OCI-LY3 (cell line): Measurements from ENCODE around the gene ZNF12.
A peak's percentile ranks its signal among the peaks of the same experiment; 100 is the strongest.
"Not testable (repeated sequence)": the region's sequence is repeated elsewhere in the genome, so short reads cannot be mapped to it uniquely, and the experiment has no call there.

Source experiments
- H2AFZ ChIP-seq: fragments of 200-600, 300-600 bp; shearing (Covaris generic); 2 replicates; pipeline ENCODE4 v1.6.0; 2014; ENCODE audit warnings: antibody characterized with exemption, low read depth, low read length
- H3K27ac ChIP-seq: fragments of 200-600, 300-600 bp; sonication (generic); 2 replicates; pipeline ENCODE4 v1.5.1; 2014; ENCODE audit warnings: mild to moderate bottlenecking, low read length, moderate library complexity, mixed read lengths
- H3K27me3 ChIP-seq: fragments of 200-600, 300-600 bp; sonication (generic); 2 replicates; pipeline ENCODE4 v1.6.1; 2014; ENCODE audit warnings: low read depth, low read length, mixed read lengths
- H3K36me3 ChIP-seq: fragments of 200-600, 300-600 bp; sonication (generic); replicated peaks from 2 replicates; pipeline ENCODE3; 2014; ENCODE audit warnings: low read depth, low read length, mixed read lengths
- H3K4me1 ChIP-seq: fragments of 300-600, 200-600 bp; sonication (generic); 2 replicates; pipeline ENCODE4 v1.6.1; 2014; ENCODE audit warnings: low read length, mixed read lengths
- H3K4me2 ChIP-seq: fragments of 200-600, 300-600 bp; sonication (generic); 2 replicates; pipeline ENCODE4 v1.6.1; 2014; ENCODE audit warnings: low read length, mixed read lengths
- H3K4me3 ChIP-seq: fragments of 300-600, 200-600 bp; sonication (generic); 2 replicates; pipeline ENCODE4 v1.5.1; 2014; ENCODE audit warnings: antibody characterized with exemption, mild to moderate bottlenecking, low read length, moderate library complexity
- H3K79me2 ChIP-seq: fragments of 300-600, 200-600 bp; shearing (Covaris generic); 2 replicates; pipeline ENCODE4 v1.6.1; 2014; ENCODE audit warnings: mild to moderate bottlenecking, low read length, mixed read lengths
- H3K9ac ChIP-seq: fragments of 300-600, 200-600 bp; shearing (Covaris generic); 2 replicates; pipeline ENCODE4 v1.6.0; 2014; ENCODE audit warnings: mild to moderate bottlenecking, low read length, moderate library complexity
- H3K9me3 ChIP-seq: fragments of 200-600, 300-600 bp; shearing (Covaris generic); 2 replicates; pipeline ENCODE4 v1.6.1; 2014; ENCODE audit warnings: low read length, mixed read lengths; ENCODE audit not compliant: insufficient read depth
- H4K20me1 ChIP-seq: fragments of 200-600, 300-600 bp; sonication (generic); 2 replicates; pipeline ENCODE4 v1.6.1; 2016; ENCODE audit warnings: low read length, mixed read lengths; ENCODE audit not compliant: insufficient read depth
- EZH2phosphoT487 ChIP-seq: fragments of 200-600 bp; shearing (Covaris generic); IDR thresholded peaks from 2 replicates; pipeline ENCODE4 v1.6.1; 2018; ENCODE audit warnings: antibody characterized with exemption, mixed run types, low read depth
- TF ChIP-seq, protein P1 (sequence below): fragments of 200-600, 300-600 bp; sonication (generic); IDR thresholded peaks from 2 replicates; pipeline ENCODE4 v1.5.1; 2014; ENCODE audit warnings: antibody characterized with exemption, low read length, low read depth

Gene ZNF12

DNA sequence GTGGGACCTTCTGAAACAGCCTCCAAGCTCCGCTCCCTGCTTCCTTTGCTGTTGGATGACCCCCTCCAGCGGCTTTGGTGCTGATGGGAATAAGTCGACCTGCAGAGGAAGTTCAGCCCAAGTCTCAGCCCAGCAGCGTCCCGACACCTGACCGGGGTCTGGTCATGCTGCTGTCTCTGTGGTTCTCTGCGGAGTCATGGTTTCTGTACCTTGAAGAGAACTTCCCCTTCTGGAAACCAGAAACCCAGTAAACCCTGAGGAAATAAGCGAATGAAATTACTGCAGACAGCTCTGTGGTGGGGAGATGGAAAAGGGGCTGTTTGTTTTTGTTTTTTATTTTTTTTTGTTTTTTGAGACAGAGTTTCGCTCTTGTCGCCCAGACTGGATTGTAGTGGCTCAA is 18.3 kb upstream of the ZNF12 start:
- no peak for TF ChIP-seq EZH2phosphoT487
- TF ChIP-seq, protein P1, sequence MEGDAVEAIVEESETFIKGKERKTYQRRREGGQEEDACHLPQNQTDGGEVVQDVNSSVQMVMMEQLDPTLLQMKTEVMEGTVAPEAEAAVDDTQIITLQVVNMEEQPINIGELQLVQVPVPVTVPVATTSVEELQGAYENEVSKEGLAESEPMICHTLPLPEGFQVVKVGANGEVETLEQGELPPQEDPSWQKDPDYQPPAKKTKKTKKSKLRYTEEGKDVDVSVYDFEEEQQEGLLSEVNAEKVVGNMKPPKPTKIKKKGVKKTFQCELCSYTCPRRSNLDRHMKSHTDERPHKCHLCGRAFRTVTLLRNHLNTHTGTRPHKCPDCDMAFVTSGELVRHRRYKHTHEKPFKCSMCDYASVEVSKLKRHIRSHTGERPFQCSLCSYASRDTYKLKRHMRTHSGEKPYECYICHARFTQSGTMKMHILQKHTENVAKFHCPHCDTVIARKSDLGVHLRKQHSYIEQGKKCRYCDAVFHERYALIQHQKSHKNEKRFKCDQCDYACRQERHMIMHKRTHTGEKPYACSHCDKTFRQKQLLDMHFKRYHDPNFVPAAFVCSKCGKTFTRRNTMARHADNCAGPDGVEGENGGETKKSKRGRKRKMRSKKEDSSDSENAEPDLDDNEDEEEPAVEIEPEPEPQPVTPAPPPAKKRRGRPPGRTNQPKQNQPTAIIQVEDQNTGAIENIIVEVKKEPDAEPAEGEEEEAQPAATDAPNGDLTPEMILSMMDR, result no peak
- peaks cover 8% of the 10 kb centered on the region for H3K79me2 ChIP-seq
- H3K36me3 ChIP-seq, result no peaks in the 10 kb centered on the region
- no peaks in the 10 kb centered on the region for H4K20me1 ChIP-seq
- H3K27me3 ChIP-seq, result no peaks in the 10 kb centered on the region
- H3K4me3 ChIP-seq, result peak overlapping the region; percentile 53
- H3K9ac ChIP-seq, result peak overlapping the region; percentile 52
- H3K27ac ChIP-seq, result peak overlapping the region; percentile 81
- H2AFZ ChIP-seq, result no peak overlapping the region
- peaks cover 25% of the 10 kb centered on the region for H3K4me1 ChIP-seq
- H3K4me2 ChIP-seq, result peak overlapping the region; percentile 75
- no peaks in the 10 kb centered on the region for H3K9me3 ChIP-seq

- H3K4me1 ChIP-seq, result peaks cover 24% of the 10 kb centered on the region
- not testable (repeated sequence) for H4K20me1 ChIP-seq, H3K4me2 ChIP-seq, H3K36me3 ChIP-seq, H2AFZ ChIP-seq, H3K9ac ChIP-seq, H3K9me3 ChIP-seq, H3K4me3 ChIP-seq, H3K27me3 ChIP-seq, H3K79me2 ChIP-seq
- peak overlapping the region; percentile 81; the same call in 1 of the 2 replicates for H3K27ac ChIP-seq
These were observed 17.6 kb upstream of the ZNF12 start for GRCh38 chr7:6724351-6724750.

DNA sequence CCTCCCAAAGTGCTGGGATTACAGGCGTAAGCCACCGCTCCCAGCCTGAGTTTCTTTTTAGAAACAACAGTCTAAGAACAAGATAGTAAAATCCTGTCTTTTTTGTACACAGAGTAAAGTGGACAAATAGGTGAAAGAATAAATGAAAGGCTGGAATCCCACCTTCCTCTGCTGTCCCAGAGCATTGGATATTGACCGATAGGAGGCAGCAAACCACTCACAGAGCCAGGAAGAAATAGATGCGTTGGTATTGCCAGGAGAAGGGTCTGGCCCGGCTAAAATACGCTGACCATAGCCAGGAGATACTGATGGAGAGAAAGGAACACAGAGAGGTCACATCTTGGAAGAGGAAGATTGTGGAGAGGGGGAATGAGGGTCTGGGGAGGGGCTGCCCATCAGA is 11.4 kb upstream of the ZNF12 start:
- Histone ChIP-seq H3K9me3 (no peaks in the 10 kb centered on the region), H2AFZ (no peak overlapping the region), H3K4me3 (no peak overlapping the region), H3K9ac (no peak overlapping the region), H3K27me3 (no peaks in the 10 kb centered on the region), H3K27ac (no peak overlapping the region), H3K4me2 (no peak overlapping the region), H3K36me3 (no peaks in the 10 kb centered on the region), H3K4me1 (no peaks in the 10 kb centered on the region), H3K79me2 (no peaks in the 10 kb centered on the region), H4K20me1 (no peaks in the 10 kb centered on the region)
- no peak for TF ChIP-seq EZH2phosphoT487
- TF ChIP-seq, protein P1, result no peak

DNA sequence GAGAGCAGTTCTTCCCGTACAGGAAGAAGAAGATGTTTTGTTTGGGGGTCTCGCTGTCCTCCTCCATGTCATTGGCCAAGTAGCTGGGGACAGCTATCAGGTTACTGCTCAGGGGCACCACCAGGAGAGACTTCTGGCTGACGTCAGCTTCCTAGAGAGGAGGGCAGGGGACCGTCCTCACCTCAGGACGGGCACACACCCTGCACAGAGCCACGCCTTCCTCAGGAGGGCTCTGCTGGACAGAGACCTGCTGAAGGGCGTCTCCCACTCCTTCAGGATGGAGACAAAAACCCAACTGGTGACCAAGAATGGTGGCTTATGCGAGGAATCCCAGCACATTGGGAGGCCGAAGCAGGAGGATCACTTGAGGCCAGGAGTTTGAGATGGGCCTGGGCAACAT is 9.2 kb upstream of the ZNF12 start:
- not testable (repeated sequence) for H3K79me2 ChIP-seq, H3K36me3 ChIP-seq, H3K27ac ChIP-seq, H4K20me1 ChIP-seq, H3K4me3 ChIP-seq, H3K9ac ChIP-seq, H2AFZ ChIP-seq, H3K9me3 ChIP-seq, H3K27me3 ChIP-seq, H3K4me1 ChIP-seq, H3K4me2 ChIP-seq

DNA sequence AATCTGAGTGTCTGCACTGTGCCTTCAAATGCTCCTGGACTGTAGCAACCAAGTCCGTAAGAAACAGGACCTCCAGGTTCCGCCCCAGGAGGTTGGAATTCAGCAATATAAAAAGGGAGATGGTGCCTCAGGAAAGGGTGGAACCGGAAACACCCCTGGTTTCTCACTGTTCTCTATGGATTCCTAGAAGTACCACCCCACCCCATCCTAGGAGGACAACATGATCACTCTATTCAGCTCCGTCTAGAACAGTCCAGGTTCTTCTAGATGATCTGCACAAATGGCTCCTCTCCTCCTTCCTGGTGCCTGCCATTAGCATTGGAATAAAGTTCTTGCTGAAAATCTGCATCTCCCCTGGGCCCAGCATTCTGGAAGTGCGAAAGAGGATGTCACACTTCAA is 7.6 kb upstream of the ZNF12 start:
- Histone ChIP-seq H3K4me3 (no peak overlapping the region), H3K36me3 (no peaks in the 10 kb centered on the region), H4K20me1 (no peaks in the 10 kb centered on the region), H3K9me3 (no peaks in the 10 kb centered on the region), H3K9ac (no peak overlapping the region), H3K4me1 (no peaks in the 10 kb centered on the region), H2AFZ (no peak overlapping the region), H3K27me3 (no peaks in the 10 kb centered on the region), H3K27ac (no peak overlapping the region), H3K79me2 (no peaks in the 10 kb centered on the region), H3K4me2 (no peak overlapping the region)
- TF ChIP-seq EZH2phosphoT487, result no peak
- TF ChIP-seq, protein P1, result no peak
